ENCODE measurements around the gene TCF4.

Gene TCF4

GRCh38 chr18:55403421-55403949 lies 184.5 kb downstream of the TCF4 start:
- DNase-seq: no peak

- no peak for DNase-seq
Measured at GRCh38 chr18:55402731-55403405, 185.1 kb downstream of the TCF4 start.

DNA sequence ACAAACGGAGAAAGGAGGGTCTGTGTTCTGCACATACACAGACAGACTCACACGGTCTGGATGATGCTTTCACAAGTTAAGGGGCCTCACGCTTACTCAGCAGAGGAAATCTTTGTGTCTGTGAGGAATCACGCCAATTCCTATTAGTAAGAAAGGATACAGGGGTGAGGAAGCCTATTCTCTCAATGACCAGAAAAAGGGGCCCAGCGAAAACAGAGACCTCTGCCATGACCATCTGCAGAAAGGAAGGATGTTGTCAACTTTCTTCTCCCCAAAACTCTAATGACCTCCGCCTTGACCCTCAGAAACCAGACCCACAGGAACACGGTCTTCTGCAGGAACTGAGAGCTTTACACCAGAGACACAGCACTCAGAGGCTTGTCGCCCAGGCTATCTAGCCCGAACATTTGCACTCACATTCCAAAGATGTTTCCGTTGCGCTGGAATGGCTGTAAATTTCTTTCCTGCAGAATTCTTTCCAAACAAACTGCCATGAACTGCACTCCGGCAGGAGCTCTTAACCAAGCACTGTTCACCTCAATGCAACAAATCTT lies 186.3 kb downstream of the TCF4 start:
- no peak for DNase-seq

- no peak for DNase-seq
Measured at GRCh38 chr18:55400590-55401541, 187.1 kb downstream of the TCF4 start.

DNA sequence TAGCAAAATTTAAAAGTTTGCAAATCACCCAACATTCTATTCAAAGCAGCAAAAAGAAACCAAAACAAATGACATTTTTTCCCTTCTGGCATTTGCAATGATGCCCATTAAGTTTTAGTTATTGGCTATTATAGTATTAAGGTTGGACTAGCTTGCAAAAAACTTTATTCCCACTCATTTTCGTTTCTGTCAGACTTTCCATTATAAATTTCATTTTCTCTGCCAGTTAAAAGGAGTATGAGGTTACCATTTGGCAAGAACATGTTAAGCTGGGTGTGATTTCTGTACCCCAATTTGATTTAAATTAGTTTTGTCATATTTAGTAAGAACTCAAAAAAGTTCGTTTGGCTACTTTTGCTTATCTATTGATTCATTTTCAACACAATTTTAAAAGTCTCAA lies 187.9 kb downstream of the TCF4 start:
- no peak for DNase-seq

GRCh38 chr18:55398858-55399257 lies 189.1 kb downstream of the TCF4 start:
- no peak for DNase-seq

- no peak for DNase-seq
Measured at GRCh38 chr18:55396979-55397378, 191.0 kb downstream of the TCF4 start.

- DNase-seq: no peak
Measured at GRCh38 chr18:55396267-55396905, 191.6 kb downstream of the TCF4 start.

GRCh38 chr18:55395799-55396198 lies 192.2 kb downstream of the TCF4 start:
- DNase-seq: no peak

GRCh38 chr18:55390898-55391297 lies 197.1 kb downstream of the TCF4 start:
- DNase-seq: no peak

GRCh38 chr18:55387139-55387984 lies 200.6 kb downstream of the TCF4 start:
- DNase-seq: no peak

- no peak for DNase-seq
Measured at GRCh38 chr18:55386545-55386944, 201.4 kb downstream of the TCF4 start.

- no peak for DNase-seq
Measured at GRCh38 chr18:55385770-55386169, 202.2 kb downstream of the TCF4 start.

DNA sequence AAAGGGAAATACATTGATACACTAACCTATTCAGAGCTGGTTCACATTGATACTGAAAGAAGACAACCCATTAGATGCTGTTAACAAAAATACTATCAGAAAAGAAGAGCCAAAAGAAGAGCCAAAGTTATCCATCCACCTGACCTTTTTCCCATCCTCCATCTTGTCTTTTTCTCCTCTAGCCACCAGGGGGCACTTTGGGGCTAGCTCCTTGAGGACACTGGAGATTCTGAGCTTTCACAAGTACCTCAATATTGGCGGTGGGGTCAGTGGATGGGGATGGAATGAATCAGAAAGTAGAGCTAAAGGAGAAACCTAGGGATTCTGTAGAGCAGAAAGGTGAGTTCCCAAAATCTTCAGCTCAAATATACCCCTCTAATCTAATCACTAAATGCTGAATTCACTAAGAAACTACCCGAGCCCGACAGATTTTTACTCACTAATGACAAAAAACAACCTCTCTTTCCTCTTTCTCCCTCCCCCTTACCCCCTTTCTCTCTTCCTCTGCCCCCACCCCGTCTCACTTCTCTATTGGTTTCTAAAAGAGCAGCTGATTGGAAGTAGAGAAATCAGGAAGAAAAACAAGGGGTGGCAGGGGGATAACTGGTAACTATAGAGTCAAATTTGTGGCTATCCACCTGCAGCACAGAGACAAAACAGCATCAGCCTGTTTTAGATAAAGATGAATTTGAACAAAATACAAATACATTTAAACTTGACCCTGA lies 203.3 kb downstream of the TCF4 start:
- no peak for DNase-seq

DNA sequence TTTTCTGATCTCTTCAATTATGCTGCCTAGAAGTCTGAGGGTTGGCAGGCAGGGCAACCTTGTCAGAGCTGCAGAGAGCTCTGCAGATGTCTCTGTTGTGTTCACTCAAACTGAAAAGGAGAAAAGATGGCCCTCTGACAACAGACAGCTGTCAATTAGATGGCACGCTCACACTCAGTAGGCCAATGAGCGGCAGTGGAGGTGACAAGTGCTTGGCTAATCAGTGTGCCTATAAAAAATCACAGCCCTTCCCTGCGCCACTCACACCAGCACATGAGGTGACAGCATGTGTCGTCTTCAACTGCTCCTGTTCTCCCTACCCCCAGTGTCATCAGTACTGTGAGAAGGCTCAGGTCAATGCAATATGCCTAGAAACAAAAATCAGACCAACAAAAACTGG lies 203.9 kb downstream of the TCF4 start:
- no peak for DNase-seq

GRCh38 chr18:55382277-55382805 lies 205.7 kb downstream of the TCF4 start:
- no peak for DNase-seq

- no peak for DNase-seq
Measured at GRCh38 chr18:55381277-55381676, 206.7 kb downstream of the TCF4 start.

- DNase-seq: no peak
Measured at GRCh38 chr18:55380589-55380988, 207.4 kb downstream of the TCF4 start.

DNA sequence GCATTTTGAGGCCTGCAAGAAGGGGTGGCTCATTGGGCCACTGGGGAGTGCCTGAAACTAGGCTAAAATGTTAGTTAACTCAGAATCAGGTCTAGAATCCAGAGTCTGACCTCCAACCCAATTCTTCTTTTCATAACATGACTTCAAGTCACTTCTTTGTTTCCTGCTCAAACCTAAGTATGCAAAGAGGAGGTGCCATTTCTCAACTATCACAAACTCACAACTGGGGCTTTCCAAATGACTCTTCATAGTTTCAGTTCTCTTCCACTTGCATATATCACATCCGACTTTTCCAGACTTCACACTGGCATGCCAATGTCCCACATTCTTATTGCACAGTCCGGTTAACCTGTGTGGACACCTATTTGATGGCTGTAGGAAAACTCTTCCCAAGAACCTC lies 211.6 kb downstream of the TCF4 start:
- no peak for DNase-seq

DNA sequence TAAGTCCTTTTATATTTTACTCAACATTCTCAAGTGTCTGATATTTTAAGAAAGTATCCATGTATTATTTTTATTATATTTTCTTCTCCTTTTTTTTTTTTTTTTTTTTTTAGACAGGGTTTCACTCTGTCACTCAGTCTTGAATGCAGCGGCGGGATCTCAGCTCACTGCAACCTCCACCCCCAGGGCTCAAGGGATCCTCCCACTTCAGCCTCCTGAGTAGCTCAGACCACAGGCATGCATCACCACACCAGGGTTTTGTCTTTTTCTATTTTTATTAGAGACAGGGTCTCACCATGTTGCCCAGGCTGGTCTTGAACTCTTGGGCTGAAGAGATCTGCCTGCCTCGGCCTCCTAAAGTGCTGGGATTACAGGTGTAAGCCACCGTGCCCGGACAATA lies 212.1 kb downstream of the TCF4 start:
- no peak for DNase-seq

DNA sequence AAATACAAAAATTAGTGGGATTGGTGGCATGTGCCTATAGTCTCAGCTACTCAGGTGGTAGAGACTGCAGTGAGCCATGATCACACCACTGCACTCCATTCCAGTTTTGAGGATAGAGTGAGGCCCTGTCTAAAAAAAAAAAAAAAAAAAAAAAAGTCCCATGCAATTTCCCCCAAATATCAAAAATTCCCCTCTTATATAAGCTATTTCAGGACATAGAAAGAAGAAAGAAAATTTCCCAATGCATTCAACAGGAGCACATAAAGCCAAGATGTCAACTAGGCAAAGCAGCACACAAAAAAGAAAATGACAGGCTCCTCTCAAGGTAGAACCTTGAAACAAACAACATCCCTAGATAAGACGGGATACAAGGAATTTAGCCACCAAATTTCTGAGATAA lies 213.3 kb downstream of the TCF4 start:
- DNase-seq: no peak
